ENCODE results near the gene NKAPL. TPM values are rescaled to one million over a fixed set of nuclear protein-coding genes. Genes with fewer than 3 reads are reported as not detected.
A peak's percentile ranks its signal among the peaks of the same experiment; 100 is the strongest.

NKAPL gene
- not detected in 2 replicates for total RNA-seq (2014; rRNA removed; shearing (Covaris generic))
- not detected in 2 replicates for polyA plus RNA-seq (2015; cell fraction: cytosol; rRNA removed)
- not detected in 2 replicates for polyA plus RNA-seq (2015; cell fraction: nucleus; rRNA removed)

DNA sequence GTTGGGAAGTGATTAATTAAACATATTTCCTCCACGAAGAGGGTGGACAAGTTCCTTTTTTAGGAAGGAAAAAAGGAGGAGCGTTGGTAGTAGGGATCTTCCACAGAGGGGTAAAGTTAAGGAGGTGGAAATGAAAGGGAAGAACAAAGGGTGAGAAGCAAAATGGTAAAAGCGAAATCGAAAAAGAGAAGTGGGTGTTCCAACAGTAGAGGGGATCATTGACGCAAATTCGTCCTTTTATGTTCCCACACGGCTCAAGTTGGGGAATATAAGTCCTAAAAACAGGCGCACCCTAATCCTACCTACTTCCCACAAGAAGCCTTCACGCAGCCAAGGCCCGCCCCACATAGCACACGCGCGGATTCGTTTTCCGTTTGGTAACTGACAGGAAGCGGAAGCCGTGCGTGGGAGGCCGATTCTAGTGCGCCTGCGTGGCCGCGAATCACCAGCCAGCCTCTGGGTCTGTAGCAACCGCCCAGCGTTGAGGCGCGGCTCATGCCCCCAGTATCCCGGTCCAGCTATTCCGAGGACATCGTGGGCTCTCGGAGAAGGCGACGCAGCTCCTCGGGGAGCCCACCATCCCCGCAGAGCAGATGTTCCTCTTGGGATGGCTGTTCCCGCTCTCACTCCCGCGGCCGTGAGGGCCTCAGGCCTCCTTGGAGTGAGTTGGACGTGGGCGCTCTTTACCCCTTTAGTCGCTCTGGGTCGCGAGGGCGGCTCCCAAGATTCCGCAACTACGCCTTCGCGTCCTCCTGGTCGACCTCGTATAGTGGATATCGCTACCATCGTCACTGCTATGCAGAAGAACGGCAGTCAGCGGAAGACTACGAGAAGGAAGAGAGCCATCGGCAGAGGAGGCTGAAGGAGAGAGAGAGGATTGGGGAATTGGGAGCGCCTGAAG, at the start of gene NKAPL:
NKAPL (plus strand) TSS at position 421 of the 901 bp plus-strand sequence; CDS start at position 496, 75 bp downstream.
- no peak for DNase-seq (ENCODE audit: low read depth)

- no peak for DNase-seq (ENCODE audit: low read depth)
Measured at GRCh38 chr6:28209753-28210535, 49.2 kb upstream of the NKAPL start.

DNA sequence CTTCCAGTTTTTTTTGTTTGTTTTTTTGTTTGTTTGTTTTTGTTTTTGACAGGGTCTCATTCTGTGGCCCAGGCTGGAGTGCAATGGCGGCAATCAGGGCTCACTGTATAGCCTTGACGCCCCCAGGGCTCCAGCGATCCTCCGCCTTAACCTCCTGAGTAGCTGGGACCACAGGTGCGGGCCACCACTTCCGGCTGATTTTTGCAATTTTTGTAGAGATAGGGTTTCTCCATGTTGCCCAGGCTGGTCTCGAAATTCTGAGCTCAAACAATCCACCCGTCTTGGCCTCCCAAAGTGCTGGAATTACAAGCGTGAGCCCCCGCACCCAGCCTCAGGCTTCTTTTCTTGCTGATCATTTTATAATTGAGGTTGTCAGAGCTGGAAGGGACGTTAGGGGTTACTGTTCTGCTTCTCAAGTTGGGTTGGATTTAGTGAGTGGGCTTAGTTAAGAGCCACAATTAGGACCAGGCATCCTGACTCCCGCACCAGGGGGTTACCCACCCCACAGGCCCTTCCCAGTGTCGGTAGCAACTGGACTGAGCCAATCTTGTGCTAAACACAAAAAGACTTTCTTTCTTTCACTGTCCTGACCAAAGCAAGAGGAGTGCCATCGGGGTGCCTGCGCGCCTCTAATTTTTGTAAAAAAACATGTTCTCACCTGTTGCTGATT, 47.1 kb upstream of the NKAPL start:
- no peak for DNase-seq (ENCODE audit: low read depth)

DNA sequence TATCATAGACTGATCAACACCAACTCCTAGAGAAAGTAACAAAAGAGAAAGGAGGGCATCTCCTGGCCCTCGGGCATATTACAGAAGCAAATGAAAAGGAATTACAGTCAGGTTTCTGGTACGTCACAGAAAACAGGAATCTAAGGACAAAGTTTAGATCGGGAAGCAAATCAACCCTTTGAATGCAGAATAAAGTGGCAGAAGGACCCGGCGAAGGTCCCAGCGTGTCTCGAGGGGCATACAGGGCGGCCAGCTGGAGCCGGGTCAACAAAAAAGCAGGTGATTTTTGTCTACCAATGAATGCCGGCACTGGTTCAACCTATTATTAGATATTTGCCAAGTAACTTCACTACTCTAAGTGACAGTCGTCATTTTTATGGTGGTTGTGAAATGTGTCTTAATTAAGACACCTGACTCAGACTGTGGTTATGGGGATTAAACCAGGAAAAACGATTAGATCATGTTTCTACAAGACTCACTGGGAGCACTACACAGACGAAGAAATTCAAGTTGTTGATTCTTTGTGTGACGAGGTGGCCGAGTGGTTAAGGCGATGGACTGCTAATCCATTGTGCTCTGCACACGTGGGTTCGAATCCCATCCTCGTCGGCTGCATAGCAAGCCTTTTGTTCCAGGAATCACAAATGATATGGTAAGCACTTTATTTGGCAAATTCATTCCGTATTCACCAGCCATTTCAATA, 46.4 kb upstream of the NKAPL start:
- DNase-seq (ENCODE audit: low read depth), result peak; percentile 86

GRCh38 chr6:28213213-28213523, 45.9 kb upstream of the NKAPL start:
- DNase-seq (ENCODE audit: low read depth), result no peak

DNA sequence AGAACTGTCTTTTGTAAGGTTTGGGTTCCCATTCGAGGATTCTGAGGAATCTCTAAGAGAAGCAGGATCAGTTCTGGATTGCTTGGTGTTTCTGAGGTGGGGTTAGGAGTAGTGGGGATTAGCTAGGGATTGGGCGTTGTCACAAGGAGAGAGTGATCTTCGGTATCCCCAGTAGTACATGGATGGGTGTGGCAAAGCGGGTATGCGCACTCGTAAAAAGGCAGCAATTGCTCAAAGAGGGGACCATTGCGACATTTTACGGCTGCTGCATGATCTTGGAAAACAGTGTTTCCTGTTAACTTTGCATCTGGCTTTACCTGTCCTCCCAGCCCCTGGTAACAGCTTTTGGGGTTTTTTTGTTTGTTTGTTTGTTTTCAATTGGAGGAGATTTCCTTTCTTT, 43.7 kb upstream of the NKAPL start:
- DNase-seq (ENCODE audit: low read depth), result no peak

DNA sequence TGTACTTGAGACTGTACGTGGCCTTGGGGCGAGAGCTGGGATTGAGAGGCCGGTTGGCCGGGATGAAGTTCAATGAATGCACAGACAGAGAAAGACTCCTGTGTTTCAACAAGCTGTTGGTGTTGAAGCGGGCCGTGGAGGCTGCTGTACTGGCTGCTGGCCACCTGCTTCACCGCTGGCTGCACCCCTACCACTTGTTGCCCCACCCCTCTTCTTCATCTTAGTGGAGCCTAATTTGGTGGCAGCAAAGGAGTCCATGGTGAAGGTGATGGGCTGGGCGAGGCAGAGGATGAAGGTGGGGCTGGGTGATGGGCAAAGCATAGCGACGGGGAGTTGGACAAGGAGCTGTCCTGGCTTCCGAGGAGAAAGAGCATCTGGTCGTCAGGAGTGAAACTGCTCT, 41.2 kb upstream of the NKAPL start:
- no peak for DNase-seq (ENCODE audit: low read depth)

GRCh38 chr6:28218312-28219248, 40.5 kb upstream of the NKAPL start:
- DNase-seq (ENCODE audit: low read depth), result peak; percentile 64

GRCh38 chr6:28220257-28221133, 38.6 kb upstream of the NKAPL start:
- DNase-seq (ENCODE audit: low read depth), result no peak

- DNase-seq (ENCODE audit: low read depth), result no peak
Measured at GRCh38 chr6:28224131-28225055, 34.7 kb upstream of the NKAPL start.

- peak; percentile 92 for DNase-seq (ENCODE audit: low read depth)
Measured at GRCh38 chr6:28225056-28225834, 33.9 kb upstream of the NKAPL start, which contains the start of gene ZSCAN9. ZSCAN9 (plus strand) TSS chr6:28225275; CDS start chr6:28227085, 1,810 bp downstream.

- no peak for DNase-seq (ENCODE audit: low read depth)
Measured at GRCh38 chr6:28226460-28226859, 32.6 kb upstream of the NKAPL start.

DNA sequence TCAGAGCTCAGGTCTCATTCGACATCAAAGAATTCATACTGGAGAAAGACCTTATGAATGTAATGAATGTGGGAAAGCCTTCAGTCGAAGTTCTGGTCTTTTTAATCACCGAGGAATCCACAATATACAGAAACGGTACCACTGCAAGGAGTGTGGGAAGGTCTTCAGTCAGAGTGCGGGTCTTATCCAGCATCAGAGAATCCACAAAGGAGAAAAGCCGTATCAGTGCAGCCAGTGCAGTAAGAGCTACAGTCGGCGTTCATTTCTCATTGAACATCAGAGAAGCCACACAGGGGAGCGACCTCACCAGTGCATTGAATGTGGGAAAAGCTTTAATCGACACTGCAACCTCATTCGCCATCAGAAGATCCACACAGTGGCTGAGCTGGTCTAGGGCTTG, 26.3 kb upstream of the NKAPL start:
- DNase-seq (ENCODE audit: low read depth), result no peak

DNA sequence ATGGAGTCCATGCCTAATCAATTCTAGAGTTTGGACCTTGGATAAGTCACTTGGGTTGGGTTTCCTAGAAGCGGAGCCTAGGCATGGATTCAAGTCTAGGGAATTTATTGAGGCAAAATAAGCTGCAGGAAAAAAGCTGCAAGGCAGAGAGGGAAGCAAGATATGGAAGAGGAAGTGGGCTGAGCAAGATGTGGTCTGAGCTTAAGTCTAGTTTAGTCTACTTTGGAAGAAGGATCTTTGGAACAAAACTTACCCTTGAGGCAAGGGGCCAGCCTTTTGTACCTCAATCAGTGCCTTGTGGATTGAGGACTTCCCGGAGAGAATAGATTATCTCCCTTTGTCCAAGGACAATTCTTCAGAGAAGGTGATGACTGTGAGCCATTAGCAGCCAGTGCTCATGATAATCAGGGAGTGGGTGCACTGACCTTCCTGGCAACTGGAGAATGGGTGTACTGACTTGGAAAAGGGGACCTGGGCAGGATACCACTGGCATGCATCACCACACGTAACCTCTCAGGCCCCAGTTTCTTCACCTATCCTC, 23.1 kb upstream of the NKAPL start:
- no peak for DNase-seq (ENCODE audit: low read depth)

DNA sequence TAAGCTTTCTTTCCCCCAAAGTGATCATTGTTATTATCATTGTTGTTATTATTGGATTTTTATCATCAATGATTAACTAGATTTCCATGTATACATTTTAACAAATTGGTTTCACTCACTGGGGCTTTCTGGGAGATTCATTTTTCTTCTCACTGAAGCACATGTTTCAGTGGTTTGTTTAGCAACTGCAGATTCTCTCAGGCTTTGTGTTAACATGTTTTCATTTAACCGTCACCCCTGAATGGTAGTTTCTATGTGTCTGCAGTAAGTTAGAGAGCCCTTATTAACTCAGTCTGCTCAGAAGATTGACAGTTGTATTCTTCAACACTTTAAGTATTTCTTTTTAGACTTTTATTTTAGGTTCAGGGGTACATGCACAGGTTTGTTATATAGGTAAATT, 19.5 kb upstream of the NKAPL start:
- DNase-seq (ENCODE audit: low read depth), result no peak

- DNase-seq (ENCODE audit: low read depth), result no peak
Measured at GRCh38 chr6:28240471-28240870, 18.6 kb upstream of the NKAPL start.

GRCh38 chr6:28243946-28244345, 15.2 kb upstream of the NKAPL start:
- DNase-seq (ENCODE audit: low read depth), result no peak
